Measurements from ENCODE around the gene PLD4. TPM values are rescaled to one million over a fixed set of nuclear protein-coding genes. Genes with fewer than 3 reads are reported as not detected.

The PLD4 gene
- total and polyA plus RNA-seq, 3 donors from 2014 or later = 1.1 to 1.7 (median 1.2) TPM

DNA sequence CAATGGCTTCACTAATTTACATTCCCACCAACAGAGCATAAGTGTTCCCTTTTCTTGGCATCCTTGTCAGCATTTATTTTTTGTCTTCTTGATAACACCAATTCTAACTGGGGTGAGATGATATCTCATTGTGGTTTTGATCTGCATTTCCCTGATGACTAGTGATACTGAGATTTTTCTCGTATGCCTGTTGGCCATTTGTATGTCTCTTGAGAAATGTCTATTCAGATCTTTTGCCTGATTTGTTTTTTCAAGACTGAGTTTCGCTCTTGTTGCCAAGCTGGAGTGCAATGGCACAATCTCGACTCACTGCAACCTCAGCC, 4.7 kb upstream of the PLD4 start:
- DNase-seq = no peak
- intact Hi-C loops (cut with DNase I; ENCODE audit: low total_unique reads) = loop anchor here (10.0 kb wide), 1 partner anchor 135 kb away; no protein-coding TSS in a partner anchor
- no peaks in the 10 kb centered on the region for H3K27me3 ChIP-seq
- no peaks in the 10 kb centered on the region for H3K4me1 ChIP-seq
- H3K9me3 ChIP-seq = no peaks in the 10 kb centered on the region
- 60 to 63% methylated on average over 3 of the region's 3 CpGs for WGBS, 2 donors
- H3K27ac ChIP-seq = no peak overlapping the region
- H3K36me3 ChIP-seq (ENCODE audit: low read depth, missing control alignments) = no peaks in the 10 kb centered on the region
- H3K4me3 ChIP-seq = no peak overlapping the region
- no peak for TF ChIP-seq POLR2A (IDR thresholded peaks at IDR 0.05)
- TF ChIP-seq, protein P1, sequence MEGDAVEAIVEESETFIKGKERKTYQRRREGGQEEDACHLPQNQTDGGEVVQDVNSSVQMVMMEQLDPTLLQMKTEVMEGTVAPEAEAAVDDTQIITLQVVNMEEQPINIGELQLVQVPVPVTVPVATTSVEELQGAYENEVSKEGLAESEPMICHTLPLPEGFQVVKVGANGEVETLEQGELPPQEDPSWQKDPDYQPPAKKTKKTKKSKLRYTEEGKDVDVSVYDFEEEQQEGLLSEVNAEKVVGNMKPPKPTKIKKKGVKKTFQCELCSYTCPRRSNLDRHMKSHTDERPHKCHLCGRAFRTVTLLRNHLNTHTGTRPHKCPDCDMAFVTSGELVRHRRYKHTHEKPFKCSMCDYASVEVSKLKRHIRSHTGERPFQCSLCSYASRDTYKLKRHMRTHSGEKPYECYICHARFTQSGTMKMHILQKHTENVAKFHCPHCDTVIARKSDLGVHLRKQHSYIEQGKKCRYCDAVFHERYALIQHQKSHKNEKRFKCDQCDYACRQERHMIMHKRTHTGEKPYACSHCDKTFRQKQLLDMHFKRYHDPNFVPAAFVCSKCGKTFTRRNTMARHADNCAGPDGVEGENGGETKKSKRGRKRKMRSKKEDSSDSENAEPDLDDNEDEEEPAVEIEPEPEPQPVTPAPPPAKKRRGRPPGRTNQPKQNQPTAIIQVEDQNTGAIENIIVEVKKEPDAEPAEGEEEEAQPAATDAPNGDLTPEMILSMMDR (IDR thresholded peaks at IDR 0.05) = no peak

DNA sequence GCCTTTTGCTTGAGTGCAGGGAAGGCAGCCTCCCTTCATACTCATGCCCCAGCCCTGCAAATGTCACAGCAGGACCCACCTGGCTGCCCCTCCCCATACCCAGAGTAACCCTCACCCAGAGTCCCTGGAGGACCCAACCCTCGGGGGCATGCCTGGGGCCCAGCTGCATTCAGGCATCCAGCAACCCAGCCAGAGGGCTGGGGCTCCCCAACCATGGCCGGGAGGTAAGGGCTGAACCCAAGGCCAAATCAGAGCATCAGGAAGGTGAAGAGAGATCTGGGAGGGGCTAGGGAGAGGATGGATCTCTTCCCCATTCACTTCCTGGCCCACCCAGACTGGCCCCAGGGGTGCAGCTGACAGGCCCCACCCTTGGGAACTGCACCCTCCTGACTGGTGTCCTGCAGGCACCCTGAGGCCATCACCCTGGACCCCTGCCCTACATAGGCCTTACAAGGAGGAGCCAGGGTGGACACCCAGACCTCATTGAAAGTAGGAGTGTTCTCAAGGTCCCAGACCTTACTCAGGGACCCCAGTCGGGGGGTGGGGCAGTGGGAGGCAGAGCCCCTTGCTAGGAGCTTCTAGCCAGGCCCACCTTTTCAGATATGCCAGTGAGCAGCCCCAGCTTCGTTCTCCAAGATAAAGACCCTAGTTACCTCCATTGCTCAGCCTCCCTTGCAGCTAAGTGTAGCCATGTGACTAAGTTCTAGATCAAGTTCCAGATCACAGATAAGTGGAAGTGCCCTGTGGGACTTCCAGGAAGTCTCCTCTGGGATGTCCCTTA, 849 bp upstream of the PLD4 start:
- no peaks in the 10 kb centered on the region for H3K9me3 ChIP-seq
- TF ChIP-seq, protein P1 (IDR thresholded peaks at IDR 0.05) = no peak
- no peak for TF ChIP-seq POLR2A (IDR thresholded peaks at IDR 0.05)
- peaks cover 5% of the 10 kb centered on the region for H3K4me1 ChIP-seq
- 92 to 100% methylated on average over 2 to 4 of the region's 4 CpGs for WGBS, 2 donors
- intact Hi-C loops (cut with DNase I; ENCODE audit: low total_unique reads) = no loop called here
- H3K27ac ChIP-seq = no peak overlapping the region
- no peaks in the 10 kb centered on the region for H3K36me3 ChIP-seq (ENCODE audit: low read depth, missing control alignments)
- DNase-seq = no peak
- H3K27me3 ChIP-seq = no peaks in the 10 kb centered on the region
- H3K4me3 ChIP-seq = no peak overlapping the region

DNA sequence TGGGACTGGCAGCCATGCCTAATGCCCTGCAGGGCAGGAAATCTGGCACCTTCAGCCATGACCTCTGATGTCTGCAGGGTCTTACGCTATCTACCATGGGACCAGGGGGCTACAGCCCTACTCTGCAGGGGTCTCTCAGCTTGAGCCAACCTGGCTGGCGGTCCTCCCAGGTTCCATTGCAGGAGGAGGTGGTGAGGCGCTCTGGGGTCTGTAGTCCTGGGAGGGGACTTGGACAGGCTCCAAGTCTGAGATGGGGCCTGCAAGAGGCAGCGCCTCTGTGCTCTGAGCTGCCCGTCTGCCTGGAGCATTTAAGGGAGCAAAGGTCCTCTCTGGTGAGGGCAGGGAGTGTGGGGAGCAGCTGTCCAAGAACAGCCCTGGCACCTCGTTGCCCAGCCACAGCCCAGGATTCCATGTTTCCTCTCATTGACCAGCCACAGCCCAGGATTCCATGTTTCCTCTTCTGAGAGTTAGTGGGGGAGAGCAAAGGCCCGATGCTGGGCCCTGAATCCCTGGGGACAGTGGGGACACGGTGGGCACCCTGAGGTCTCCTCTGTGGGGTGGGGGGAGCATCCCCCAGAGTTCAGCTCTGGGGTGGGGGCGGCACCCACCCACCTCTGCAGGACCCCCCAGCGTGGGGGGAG, 655 bp downstream of the PLD4 start:
- DNase-seq = no peak
- no peak overlapping the region for H3K4me3 ChIP-seq
- H3K9me3 ChIP-seq = no peaks in the 10 kb centered on the region
- H3K4me1 ChIP-seq = peaks cover 5% of the 10 kb centered on the region
- H3K27me3 ChIP-seq = no peaks in the 10 kb centered on the region
- TF ChIP-seq, protein P1 (IDR thresholded peaks at IDR 0.05) = no peak
- no peak for TF ChIP-seq POLR2A (IDR thresholded peaks at IDR 0.05)
- WGBS, 2 donors = 65 to 79% methylated on average over 4 to 10 of the region's 10 CpGs
- no peaks in the 10 kb centered on the region for H3K36me3 ChIP-seq (ENCODE audit: low read depth, missing control alignments)
- intact Hi-C loops (cut with DNase I; ENCODE audit: low total_unique reads) = no loop called here
- H3K27ac ChIP-seq = no peak overlapping the region

DNA sequence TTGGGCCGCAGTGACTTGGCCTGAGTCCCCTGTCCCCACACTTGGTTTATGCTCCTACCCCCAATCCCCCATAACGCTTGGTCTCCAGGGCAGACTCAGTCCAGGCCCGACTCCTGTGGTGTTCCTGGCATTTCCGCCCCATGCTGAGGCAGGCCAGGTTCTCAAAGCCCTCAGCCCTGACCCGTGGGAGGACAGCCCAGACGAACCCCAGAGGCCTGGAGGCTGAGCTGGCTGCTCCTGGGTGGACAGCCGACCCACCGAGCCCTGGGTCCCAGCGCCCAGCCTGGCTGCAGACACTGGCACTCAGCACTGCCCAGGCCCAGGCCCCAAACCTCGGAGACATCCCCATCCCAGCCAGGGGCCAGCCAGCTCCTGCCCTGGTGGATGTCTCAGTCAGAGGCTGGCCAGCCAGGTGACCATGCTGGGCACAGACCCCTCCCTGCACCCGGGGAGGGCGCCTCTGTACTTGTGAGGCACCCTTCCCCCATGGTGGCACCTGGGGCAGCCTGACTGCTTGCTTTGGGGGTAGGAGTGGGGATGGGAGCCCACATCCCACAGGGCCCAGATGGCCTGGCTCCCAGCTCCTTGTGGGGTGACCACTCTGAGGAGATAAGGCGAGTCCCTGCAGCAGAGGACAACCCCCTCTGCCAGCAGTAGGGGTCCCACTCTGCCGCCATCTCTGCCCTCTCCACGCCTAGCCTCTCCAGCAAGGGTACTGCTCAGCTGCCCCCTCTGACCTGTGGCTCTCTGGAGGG, 1.4 kb downstream of the PLD4 start:
- 83 to 84% methylated on average over 1 to 11 of the region's 15 CpGs for WGBS, 2 donors
- no peak for DNase-seq

More for the DNA sequence above, 1.4 kb downstream of the PLD4 start:
- Histone ChIP-seq H3K9me3 (no peaks in the 10 kb centered on the region), H3K27ac (no peak overlapping the region), H3K36me3 (ENCODE audit: low read depth, missing control alignments) (no peaks in the 10 kb centered on the region), H3K4me1 (peaks cover 5% of the 10 kb centered on the region), H3K4me3 (no peak overlapping the region), H3K27me3 (no peaks in the 10 kb centered on the region)
- TF ChIP-seq POLR2A (IDR thresholded peaks at IDR 0.05) = no peak
- TF ChIP-seq, protein P1 (IDR thresholded peaks at IDR 0.05) = no peak
- intact Hi-C loops (cut with DNase I; ENCODE audit: low total_unique reads) = no loop called here
